Measurements from ENCODE around the gene ZNF845.

DNA sequence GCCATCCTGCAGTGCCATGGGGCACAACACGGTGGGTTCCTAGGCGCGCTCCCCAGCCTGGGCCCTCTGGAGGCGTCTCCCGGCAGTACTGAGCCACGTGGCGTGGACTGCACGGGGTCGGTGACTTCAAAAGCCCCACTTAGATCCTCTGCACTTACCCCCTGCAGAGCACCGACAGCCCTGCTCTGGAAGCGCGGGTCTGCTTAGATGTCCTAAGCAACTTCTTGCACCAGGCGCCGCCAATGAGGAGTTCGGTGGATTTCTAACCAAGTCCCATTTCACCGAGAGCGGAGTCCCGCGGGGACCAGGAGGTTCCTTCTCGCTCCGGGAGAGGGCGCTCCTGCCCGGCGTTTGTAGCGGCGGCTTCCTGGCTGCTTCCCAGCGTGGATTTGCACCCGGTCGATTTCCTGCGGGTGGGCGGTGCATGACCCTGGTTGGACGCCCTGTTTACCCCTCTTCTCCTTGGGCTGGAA is 25.2 kb upstream of the ZNF845 start:
- TF ChIP-seq FOXM1 (IDR thresholded peaks at IDR 0.05; ENCODE audit: borderline replicate concordance) (no peak), HDGF (IDR thresholded peaks at IDR 0.05; ENCODE audit: borderline replicate concordance) (no peak), BHLHE40 (IDR thresholded peaks at IDR 0.05; ENCODE audit: borderline replicate concordance) (no peak), CTBP1 (IDR thresholded peaks at IDR 0.05; ENCODE audit: borderline replicate concordance) (no peak), SUZ12 (IDR thresholded peaks at IDR 0.05) (no peak), L3MBTL2 (conservative IDR thresholded peaks at IDR 0.05) (no peak), SP1 (IDR thresholded peaks at IDR 0.05) (no peak), FOXA1 (IDR thresholded peaks at IDR 0.05) (no peak), NFRKB (IDR thresholded peaks at IDR 0.05) (no peak)
- TF ChIP-seq, protein P1, sequence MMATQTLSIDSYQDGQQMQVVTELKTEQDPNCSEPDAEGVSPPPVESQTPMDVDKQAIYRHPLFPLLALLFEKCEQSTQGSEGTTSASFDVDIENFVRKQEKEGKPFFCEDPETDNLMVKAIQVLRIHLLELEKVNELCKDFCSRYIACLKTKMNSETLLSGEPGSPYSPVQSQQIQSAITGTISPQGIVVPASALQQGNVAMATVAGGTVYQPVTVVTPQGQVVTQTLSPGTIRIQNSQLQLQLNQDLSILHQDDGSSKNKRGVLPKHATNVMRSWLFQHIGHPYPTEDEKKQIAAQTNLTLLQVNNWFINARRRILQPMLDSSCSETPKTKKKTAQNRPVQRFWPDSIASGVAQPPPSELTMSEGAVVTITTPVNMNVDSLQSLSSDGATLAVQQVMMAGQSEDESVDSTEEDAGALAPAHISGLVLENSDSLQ (IDR thresholded peaks at IDR 0.05), result no peak
